ENCODE measurements around the gene CHRM5.
A peak's percentile ranks its signal among the peaks of the same experiment; 100 is the strongest.
"Not testable (repeated sequence)": the region's sequence is repeated elsewhere in the genome, so short reads cannot be mapped to it uniquely, and the experiment has no call there.

CHRM5 gene

DNA sequence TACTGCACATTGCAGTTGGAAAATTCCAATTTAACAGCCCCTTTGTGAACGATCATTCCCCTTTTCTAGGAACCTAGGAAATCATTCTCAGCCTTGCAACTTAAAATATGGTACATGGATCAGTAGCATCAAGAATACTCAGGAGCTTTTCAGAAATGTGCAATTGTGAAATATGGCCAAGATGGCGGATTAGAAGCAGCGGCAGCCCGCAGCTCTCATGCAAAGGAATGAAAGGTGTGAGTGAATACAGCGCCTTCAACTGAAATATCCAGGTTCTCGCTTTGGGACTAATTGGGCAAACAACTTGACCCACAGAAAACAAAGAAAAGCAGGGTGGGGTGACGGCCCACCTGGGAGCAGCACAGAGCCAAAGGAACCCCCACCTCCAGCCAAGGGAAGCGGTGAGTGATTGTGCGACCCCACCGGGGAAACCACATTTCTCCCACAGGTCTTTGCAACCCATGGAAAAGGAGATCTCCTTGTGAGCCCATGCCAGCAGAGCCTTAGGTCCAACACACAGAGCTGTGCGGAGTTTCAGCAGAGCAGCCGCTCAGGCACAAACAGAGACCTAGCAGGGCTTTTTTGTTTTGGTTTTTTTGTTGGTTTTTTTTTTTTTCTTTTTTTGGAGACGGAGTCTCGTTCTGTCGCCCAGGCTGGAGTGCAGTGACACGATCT, 78.3 kb downstream of the CHRM5 start:
- no peak for DNase-seq

DNA sequence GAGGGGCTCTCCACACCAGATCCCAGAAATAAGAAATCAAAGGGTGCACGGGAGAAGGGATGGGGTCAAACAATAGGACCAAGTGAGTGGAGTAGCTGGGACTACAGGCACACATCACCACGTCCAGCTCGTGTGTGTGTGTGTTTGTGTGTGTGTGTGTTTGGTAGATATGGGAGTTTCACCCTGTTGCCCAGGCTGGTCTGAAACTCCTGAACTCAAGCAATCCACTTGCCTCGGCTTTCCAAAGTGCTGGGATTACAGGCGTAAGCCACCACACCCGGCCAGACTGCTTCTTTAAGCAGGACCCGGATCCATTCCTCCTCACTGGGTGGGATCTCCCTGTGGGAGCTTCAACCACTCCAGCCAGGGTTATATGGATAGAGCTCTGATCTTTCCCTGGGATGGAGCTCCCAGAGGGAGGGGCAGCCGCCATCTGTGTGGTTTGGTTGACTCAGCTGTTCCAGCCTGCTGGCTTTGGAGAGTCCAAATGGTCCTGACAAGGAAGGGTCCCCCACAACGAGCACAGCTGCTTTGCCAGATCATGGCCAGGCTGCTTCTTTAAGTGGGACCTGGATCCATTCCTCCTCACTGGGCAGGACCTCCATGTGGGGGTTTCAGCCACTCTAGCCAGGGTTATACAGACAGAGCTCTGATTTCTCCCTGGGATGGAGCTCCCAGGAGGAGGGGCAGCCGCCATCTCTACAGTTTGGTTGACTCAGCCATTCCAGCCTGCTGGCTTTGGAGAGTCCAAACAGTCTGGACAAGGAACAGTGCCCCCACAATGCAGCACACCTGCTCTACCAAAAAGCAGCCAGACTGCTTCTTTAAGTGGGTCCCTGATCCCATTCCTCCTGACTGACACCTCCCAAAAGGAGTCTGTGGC, 79.8 kb downstream of the CHRM5 start:
- DNase-seq: no peak

DNA sequence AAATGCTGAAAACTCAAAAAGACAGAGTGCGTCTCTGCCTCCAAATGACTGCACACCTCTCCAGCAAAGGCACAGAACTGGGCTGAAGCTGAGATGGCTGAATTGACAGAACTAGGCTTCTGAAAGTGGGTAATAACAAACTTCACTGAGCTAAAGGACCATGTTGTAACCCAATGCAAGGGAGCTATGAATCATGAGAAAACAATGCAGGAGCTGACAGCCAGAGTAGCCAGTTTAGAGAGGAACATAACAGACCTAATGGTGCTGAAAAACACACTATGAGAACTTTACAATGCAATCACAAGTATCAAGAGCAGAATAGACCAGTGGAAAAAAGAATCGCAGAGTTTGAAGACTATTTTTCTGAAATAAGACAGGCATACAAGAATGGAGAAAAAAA, 80.8 kb downstream of the CHRM5 start:
- DNase-seq: no peak

GRCh38 chr15:34050385-34050784, 82.1 kb downstream of the CHRM5 start:
- DNase-seq: not testable (repeated sequence)

- DNase-seq: no peak
These were observed 85.9 kb downstream of the CHRM5 start for GRCh38 chr15:34054081-34054707.

GRCh38 chr15:34055868-34056595, 87.7 kb downstream of the CHRM5 start:
- no peak for DNase-seq

DNA sequence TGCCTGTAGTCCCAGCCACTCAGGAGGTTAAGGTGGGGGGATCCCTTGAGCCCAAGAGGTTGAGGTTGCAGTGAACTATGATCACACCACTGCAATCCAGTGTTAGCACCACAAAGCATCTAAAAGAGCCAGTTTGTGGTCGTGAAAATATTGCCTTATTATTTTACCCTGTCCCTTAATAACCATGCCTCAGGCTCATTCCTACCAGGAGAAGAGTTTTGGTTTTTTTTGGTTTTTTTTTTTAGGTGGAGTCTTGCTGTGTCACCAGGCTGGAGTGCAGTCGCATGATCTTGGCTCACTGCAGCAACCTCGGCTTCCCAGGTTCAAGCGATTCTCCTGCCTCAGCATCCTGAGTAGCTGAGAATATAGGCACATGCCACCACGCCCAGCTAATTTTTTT, 88.6 kb downstream of the CHRM5 start:
- DNase-seq: no peak

DNA sequence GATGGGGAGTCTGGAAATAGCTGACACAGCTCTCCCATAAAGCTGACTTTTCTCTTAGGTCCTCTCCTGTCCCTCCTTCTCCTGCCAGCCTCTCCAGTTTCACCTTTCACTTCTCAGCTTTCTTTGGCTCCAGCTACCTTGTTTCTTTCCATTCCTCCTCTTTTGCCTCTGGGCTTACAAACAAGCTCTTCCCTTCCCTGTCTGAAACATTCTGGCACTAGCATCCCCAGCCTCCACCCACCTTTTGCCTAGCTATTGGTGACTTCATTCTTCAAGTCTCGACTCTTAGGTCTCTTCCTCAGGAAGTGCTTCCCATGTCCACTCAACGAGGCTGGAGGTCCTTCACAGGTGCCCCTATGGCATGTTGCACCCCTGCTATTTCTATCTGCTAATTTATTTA, 91.2 kb downstream of the CHRM5 start:
- no peak for DNase-seq

DNA sequence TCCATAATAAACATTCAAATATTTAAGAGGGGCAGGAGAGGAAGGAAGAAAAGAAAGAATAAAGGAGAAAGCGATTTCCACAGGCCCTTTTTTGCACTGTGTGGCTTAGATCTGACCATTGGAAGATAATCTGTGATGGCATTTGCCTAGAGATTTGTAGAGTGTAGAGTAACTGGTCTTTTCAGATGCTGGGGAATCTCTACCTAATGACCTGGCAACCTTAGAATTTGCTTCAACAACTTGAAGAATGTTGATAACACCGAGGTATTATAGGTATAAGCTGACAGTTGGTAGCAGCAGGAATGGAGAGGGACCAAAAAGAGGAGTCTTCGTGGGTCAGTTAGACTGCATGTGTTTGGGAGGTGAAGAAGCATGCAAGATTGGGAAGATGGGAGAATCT, 91.6 kb downstream of the CHRM5 start:
- DNase-seq: no peak

- no peak for DNase-seq
These were observed 96.1 kb downstream of the CHRM5 start for GRCh38 chr15:34064438-34064837.

- DNase-seq: no peak
These were observed 97.0 kb downstream of the CHRM5 start for GRCh38 chr15:34065261-34065660.

DNA sequence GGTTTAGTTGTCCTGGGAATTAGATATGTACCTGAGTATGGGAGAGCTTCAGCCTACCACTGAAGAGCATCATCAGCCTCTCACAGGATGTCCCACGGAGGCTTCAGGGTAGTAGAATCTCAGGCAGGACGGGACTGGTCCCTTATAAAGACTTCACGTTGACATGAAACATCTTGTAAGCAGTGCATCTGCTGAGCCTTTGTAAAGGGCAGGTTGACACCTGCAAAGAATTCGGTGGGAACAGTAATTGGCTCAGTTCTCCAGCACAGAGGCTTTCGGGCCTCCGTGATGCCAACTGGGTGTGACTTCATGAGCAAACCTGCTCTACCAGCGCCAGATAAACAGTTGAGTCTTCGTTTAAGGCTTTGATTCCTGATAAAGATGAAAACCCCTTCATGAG, 97.6 kb downstream of the CHRM5 start:
- DNase-seq: no peak

GRCh38 chr15:34070003-34070402, 101.7 kb downstream of the CHRM5 start:
- no peak for DNase-seq

DNA sequence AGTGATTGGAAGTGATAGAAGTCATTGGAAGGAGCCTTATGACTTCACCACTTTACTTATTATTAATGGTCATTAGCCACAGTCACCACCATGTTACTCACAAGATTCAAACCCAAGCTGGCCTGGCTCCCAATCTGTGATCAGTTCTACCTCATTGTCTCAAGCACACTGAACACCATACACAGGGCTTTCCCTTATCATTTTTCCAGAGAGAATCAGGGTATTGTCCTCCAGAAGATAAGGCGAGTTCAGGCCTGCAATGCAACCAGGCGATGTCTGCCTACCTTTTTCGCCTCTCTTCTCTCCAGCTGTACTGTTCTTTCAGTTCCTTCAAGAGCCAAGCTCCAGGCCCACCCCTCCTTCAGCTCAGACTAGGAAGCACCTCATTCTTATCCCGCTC, 108.5 kb downstream of the CHRM5 start:
- no peak for DNase-seq

- DNase-seq: no peak
These were observed 110.6 kb downstream of the CHRM5 start for GRCh38 chr15:34078900-34079299.

DNA sequence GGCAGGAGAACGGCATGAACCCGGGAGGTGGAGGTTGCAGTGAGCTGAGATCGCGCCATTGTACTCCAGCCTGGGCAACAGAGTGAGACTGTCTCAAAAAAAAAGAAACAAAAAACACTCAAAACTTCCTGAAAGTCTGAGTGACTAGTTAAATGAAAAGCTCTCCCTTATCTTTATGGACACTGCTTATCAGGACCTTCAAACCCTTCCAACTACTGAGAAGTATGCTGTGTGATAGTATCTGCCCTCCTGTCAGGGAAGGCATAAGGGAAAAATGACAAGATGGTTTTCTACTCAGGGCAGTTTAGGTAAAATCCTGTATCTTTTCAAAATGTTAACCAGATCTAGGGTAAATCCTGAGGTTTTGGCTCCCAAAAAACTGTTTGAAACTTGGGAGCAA, 111.6 kb downstream of the CHRM5 start:
- no peak for DNase-seq

DNA sequence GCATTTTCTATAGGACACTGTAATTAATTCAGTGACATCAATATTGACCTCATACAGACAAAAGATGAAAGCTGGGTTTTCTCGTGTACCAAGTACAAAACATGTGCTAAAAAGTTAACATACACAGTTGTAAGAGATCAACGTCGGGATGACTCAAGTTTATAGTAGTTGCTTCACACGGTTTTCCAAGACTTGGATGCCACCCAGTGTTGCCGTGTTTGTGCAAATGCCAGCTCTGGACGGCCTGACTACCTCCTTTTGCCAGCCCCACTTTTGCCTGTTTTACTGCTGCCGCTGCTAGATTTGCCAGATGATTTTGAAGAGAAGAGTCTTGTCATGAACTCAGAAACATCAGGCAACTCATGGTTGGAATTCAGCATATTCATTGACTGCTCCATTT, 115.8 kb downstream of the CHRM5 start:
- DNase-seq: no peak

- no peak for DNase-seq
These were observed 117.4 kb downstream of the CHRM5 start for GRCh38 chr15:34085746-34086145.

- DNase-seq: no peak
These were observed 131.6 kb downstream of the CHRM5 start for GRCh38 chr15:34099914-34100313.

DNA sequence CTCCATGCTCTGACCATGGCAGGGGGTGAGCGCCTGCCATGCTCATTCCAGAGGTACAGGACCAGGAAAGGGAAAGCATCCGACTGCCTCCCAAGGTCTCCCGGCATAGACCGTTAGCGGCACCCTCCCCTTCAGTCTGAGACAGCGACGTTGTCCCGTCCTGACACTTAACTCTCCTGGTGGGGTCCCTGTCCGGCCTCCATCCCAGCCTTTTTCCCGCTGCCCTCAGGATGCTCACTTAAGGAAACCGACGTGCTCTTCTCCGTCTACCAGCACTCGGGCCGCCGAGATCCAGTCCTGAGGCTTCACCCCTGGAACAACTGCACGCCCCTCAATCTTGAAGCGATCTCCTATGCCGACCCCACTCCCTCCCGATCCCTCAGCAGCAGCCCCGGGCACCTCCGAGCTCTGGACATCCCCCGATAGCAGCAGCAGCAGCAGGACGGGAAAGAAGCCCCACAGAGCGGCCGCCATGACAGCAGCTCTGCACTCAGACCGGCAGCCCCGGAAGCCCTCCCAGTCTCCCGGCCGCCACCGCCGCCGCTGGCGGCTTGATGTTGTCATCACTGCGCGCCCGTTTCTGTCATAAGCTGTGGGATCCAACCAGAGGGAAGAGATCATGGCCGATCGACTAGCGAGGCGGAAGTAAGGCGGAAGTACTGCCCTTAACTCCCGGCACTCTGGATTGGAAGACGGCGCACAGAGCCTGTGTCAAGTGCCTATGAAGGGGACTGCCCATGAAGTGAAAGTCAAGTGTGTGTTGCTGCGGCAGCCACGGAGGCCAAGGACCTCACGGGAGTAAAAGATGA, 133.3 kb downstream of the CHRM5 start, which contains the start of the genes EMC7 and PGBD4:
Gene EMC7, minus strand, starts transcription at position 497 of the 809 bp plus-strand sequence. Its CDS starts 23 bp downstream, at position 474.
Gene PGBD4, plus strand, starts transcription at position 718 of the 809 bp plus-strand sequence. CDS start 449 bp downstream, outside the sequence.
- peak; percentile 97 to 98 for DNase-seq

DNA sequence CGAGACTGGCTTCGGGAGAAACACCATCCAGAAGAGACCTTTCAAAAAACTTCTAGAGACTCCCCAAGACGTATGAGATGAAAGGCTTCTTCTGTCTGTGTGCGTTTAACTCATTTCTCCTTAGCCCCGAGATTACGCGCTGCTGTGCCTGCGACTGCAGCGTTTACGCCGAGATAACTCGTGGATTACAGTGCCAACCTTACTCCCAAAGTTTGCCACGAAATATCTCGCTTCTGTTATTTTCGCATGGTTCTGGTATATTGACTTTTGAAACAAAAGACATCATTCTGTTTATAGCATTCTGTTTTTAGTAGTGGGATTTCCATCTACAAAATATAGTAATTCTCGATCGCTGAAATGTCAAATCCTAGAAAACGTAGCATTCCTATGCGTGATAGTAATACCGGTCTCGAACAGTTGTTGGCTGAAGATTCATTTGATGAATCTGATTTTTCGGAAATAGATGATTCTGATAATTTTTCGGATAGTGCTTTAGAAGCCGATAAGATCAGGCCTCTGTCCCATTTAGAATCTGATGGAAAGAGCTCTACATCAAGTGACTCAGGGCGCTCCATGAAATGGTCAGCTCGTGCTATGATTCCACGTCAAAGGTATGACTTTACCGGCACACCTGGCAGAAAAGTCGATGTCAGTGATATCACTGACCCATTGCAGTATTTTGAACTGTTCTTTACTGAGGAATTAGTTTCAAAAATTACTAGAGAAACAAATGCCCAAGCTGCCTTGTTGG, 134.1 kb downstream of the CHRM5 start:
- DNase-seq: no peak

Data from NCI-H526 (cell line).